Measurements from ENCODE around the gene RPL23.

- no peak for TF ChIP-seq POLR2AphosphoS5 (IDR thresholded peaks at IDR 0.05; ENCODE audit: low read depth, low read length)
- TF ChIP-seq POLR2A (IDR thresholded peaks at IDR 0.05; ENCODE audit: low read depth, low read length): no peak
These were observed 40.8 kb upstream of the RPL23 start for GRCh38 chr17:38894276-38894675.

All from GM12891 (cell line).